ENCODE data around the gene OR5P2. TPM values are rescaled to one million over a fixed set of nuclear protein-coding genes. Genes with fewer than 3 reads are reported as not detected.

The OR5P2 gene
- total RNA-seq, 2 experiments from 2014 or later: not detected

DNA sequence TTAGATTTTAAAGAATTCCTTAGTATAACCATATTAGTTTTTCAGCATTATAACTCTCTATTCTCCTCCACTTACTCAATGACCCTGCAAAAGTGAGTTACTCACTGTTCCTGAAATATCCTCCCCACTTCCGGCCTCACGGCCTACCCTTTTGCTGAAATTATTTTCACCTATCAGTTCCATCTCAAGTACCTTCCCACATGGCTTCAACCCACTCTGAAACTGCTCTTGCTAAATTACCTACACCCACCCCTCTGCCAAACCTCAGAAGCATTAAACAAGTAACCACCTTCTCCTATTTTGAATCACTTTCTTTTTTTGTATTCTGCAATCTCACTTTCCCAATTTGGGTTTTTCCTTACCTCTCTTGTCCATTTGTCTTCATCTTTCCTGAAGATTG is 37.7 kb downstream of the OR5P2 start:
- H3K36me3 ChIP-seq (ENCODE audit: insufficient read depth, low read length): no peaks in the 10 kb centered on the region
- no peaks in the 10 kb centered on the region for H3K9me3 ChIP-seq (ENCODE audit: control insufficient read depth in 1 of 2, insufficient read depth in 1 of 2, low read length in 2 of 2)
- H3K4me1 ChIP-seq (ENCODE audit: insufficient read depth, low read length): no peaks in the 10 kb centered on the region
- ATAC-seq (ENCODE audit: poor library complexity) (no peak), DNase-seq (no peak)
- Mint-ChIP-seq H3K27ac (no peak overlapping the region), H3K27me3 (peaks cover 8% of the 10 kb centered on the region), H3K9me3 (no peaks in the 10 kb centered on the region), H3K4me1 (ENCODE audit: low read depth) (no peaks in the 10 kb centered on the region), H3K4me3 (no peak overlapping the region), H3K36me3 (ENCODE audit: low read depth) (no peaks in the 10 kb centered on the region)
- H3K27ac ChIP-seq (ENCODE audit: low read depth in 1 of 2, low read length in 2 of 2): no peak overlapping the region
- TF ChIP-seq, protein P1, sequence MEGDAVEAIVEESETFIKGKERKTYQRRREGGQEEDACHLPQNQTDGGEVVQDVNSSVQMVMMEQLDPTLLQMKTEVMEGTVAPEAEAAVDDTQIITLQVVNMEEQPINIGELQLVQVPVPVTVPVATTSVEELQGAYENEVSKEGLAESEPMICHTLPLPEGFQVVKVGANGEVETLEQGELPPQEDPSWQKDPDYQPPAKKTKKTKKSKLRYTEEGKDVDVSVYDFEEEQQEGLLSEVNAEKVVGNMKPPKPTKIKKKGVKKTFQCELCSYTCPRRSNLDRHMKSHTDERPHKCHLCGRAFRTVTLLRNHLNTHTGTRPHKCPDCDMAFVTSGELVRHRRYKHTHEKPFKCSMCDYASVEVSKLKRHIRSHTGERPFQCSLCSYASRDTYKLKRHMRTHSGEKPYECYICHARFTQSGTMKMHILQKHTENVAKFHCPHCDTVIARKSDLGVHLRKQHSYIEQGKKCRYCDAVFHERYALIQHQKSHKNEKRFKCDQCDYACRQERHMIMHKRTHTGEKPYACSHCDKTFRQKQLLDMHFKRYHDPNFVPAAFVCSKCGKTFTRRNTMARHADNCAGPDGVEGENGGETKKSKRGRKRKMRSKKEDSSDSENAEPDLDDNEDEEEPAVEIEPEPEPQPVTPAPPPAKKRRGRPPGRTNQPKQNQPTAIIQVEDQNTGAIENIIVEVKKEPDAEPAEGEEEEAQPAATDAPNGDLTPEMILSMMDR (IDR thresholded peaks at IDR 0.05): no peak
- ChIA-PET POLR2A (no interaction called here), CTCF (no interaction called here)
- no peak overlapping the region for H3K4me3 ChIP-seq (ENCODE audit: low read length)
- intact Hi-C loops (cut with DNase I, micrococcal nuclease): no loop called here
- no peaks in the 10 kb centered on the region for H3K27me3 ChIP-seq (ENCODE audit: control insufficient read depth in 1 of 2, insufficient read depth in 2 of 2, low read length in 2 of 2)

DNA sequence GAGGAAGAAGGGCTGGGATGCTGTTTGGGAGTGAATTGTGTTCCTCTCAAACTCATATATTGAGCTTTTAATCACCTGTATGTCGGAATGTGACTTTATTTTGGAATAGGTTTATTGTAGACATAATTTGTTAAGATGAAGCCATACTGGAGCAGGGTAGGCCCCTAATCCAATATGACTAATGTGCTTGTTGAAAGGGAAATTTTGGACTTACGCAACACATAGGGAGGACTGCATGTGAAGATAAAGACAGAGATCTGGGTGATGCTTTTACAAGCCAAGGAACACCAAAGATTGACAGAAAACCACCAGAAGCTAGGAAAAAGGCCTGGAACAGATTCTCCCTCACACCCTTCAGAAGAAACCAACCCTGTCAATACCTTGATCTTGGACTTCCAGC is 47.3 kb downstream of the OR5P2 start:
- Histone ChIP-seq H3K27me3 (ENCODE audit: control insufficient read depth in 1 of 2, insufficient read depth in 2 of 2, low read length in 2 of 2) (no peaks in the 10 kb centered on the region), H3K4me3 (ENCODE audit: low read length) (no peak overlapping the region), H3K9me3 (ENCODE audit: control insufficient read depth in 1 of 2, insufficient read depth in 1 of 2, low read length in 2 of 2) (no peaks in the 10 kb centered on the region), H3K27ac (ENCODE audit: low read depth in 1 of 2, low read length in 2 of 2) (no peak overlapping the region), H3K4me1 (ENCODE audit: insufficient read depth, low read length) (no peaks in the 10 kb centered on the region), H3K36me3 (ENCODE audit: insufficient read depth, low read length) (no peaks in the 10 kb centered on the region)
- CTCF ChIA-PET: no interaction called here
- TF ChIP-seq, protein P1 (IDR thresholded peaks at IDR 0.05): no peak
- H3K36me3 Mint-ChIP-seq (ENCODE audit: low read depth): no peaks in the 10 kb centered on the region
- H3K4me3 Mint-ChIP-seq: no peak overlapping the region
- DNase-seq: no peak
- H3K4me1 Mint-ChIP-seq (ENCODE audit: low read depth): no peaks in the 10 kb centered on the region
- H3K9me3 Mint-ChIP-seq: no peaks in the 10 kb centered on the region
- ATAC-seq (ENCODE audit: poor library complexity): no peak
- peaks cover 3% of the 10 kb centered on the region for H3K27me3 Mint-ChIP-seq
- H3K27ac Mint-ChIP-seq: no peak overlapping the region
- intact Hi-C loops (cut with DNase I, micrococcal nuclease): no loop called here
- POLR2A ChIA-PET: no interaction called here

Other genes with a start within 250 kb of the OR5P2 start
- not detected for gene CYB5R2, start 123.4 kb downstream of the OR5P2 start, total RNA-seq
- not detected for gene OVCH2, start 90.5 kb downstream of the OR5P2 start, total RNA-seq
- not detected for gene OR5P3, start 33.9 kb upstream of the OR5P2 start, total RNA-seq
- not detected for gene OR10A6, start 134.3 kb upstream of the OR5P2 start, total RNA-seq
- not detected for gene OR10A3, start 144.8 kb upstream of the OR5P2 start, total RNA-seq
- not detected for gene NLRP10, start 168.5 kb upstream of the OR5P2 start, total RNA-seq
- 100 to 1,000 TPM; 338 to 348 TPM for gene EIF3F, start 190.4 kb upstream of the OR5P2 start, total RNA-seq